Activated CD8-positive, alpha-beta memory T cell treated with anti-CD3 and anti-CD28 coated beads for 36 hours (primary cell): ENCODE measurements around the gene FLT3LG. TPM values are rescaled to one million over a fixed set of nuclear protein-coding genes. Genes with fewer than 3 reads are reported as not detected.
"Not testable (repeated sequence)": the region's sequence is repeated elsewhere in the genome, so short reads cannot be mapped to it uniquely, and the experiment has no call there.

Experiments
- CTCF ChIA-PET: fragments of 350-600 bp; sonication (Branson Sonifier 250); formaldehyde crosslinking; loops from one replicate; lab custom pipeline; 2021; ENCODE audit warnings: antibody characterized with exemption; lab: Charles Lee
- POLR2A ChIA-PET: fragments of 350-600 bp; sonication (Branson Sonifier 250); formaldehyde crosslinking; loops from one replicate; lab custom pipeline; 2021; ENCODE audit warnings: antibody characterized with exemption; lab: Charles Lee
- total RNA-seq, 2 experiments: library from RNA; stranded (reverse); gene quantifications; one replicate each; pipeline ENCODE4 v1.2.3, GENCODE V29; 2021

FLT3LG gene
- total RNA-seq, 2 experiments from 2014 or later, result 52.2 to 55.1 TPM

DNA sequence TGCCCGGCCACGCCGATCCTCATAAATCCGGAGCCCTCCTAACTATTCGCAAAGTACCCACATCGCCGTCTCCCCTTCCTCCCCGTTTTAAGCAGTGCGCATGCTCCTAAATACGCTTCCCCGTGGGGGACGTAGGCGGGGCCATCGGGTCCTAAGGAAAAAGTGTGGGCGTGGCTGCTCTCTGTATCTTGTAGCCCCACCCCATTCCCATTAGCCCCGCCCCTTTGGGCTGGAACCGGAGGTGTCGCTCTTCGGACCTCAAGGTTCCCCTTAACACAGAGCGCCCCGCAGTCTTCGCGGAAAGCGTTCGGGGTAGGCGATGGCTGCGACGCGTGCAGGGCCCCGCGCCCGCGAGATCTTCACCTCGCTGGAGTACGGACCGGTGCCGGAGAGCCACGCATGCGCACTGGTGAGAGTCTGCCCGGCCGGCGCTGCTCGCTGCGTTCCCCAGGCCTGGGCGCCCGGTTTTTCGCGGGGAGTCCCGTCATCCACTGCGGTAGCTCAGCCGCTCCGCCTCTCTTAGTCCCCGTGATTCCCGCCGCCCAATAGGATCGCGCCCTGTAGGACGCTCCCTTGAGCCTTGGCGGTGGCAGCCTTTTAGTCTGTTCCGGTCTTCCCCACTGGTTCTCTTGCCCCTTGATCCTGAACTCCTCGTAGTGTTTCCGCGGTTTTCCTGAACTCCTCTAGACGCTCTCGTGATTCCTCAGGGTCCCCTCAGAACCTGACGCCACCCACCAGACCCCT is 20.8 kb upstream of the FLT3LG start, which contains the start of gene ALDH16A1:
ALDH16A1 (plus strand) TSS at position 213 of the 744 bp plus-strand sequence; CDS start at position 320, 107 bp downstream.
- POLR2A ChIA-PET, result interaction anchor here (0.6 to 1.8 kb wide), 7 partner anchors 14 to 457 kb away, joined by 3 to 9 read pairs (median 4); partner anchors contain the start of genes FLT3LG and RPL13A
- CTCF ChIA-PET, result interaction anchor here (1.6 to 5.0 kb wide), 5 partner anchors 8 to 23 kb away, joined by 5 to 21 read pairs (median 9); partner anchors contain the start of gene FLT3LG

GRCh38 chr19:49453757-49454240 is 20.2 kb upstream of the FLT3LG start:
- POLR2A ChIA-PET, result interaction anchor here (0.6 to 1.8 kb wide), 5 partner anchors 13 to 42 kb away, joined by 3 to 5 read pairs (median 4); partner anchors contain the start of gene FLT3LG
- CTCF ChIA-PET, result interaction anchor here (1.6 to 5.0 kb wide), 6 partner anchors 9 to 22 kb away, joined by 5 to 21 read pairs (median 8); partner anchors contain the start of gene FLT3LG

DNA sequence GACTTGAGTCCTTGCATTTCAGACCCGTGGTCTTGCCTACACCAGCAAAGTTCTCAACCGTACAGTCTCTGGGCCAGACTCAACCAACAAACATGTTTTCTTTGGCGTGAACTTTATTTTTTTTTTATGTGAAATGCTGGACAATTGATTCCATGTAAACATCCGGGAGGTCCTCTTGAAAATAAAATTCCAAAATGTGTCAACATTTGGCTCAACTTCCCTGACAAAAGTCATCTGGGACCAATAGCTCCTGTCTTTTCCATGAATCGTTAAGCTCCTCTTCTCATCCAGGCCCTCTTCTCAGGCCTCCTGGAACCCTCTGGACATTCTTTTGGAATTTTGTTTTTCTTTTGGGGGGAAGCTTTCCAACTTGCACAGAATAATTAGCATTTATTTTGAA is 18.2 kb upstream of the FLT3LG start:
- POLR2A ChIA-PET, result interaction anchor here (0.6 to 1.2 kb wide), 3 partner anchors 11 to 134 kb away, joined by 4 to 6 read pairs (median 4); partner anchors contain the start of gene RCN3
- CTCF ChIA-PET, result interaction anchor here (1.0 to 2.0 kb wide), 2 partner anchors 10 to 17 kb away, joined by 3 to 7 read pairs; no protein-coding TSS in a partner anchor

- ChIA-PET POLR2A (interaction anchor here (0.6 kb wide), 1 partner anchor 12 kb away, joined by 6 read pairs; no protein-coding TSS in a partner anchor), CTCF (no interaction called here)
Measured at GRCh38 chr19:49456326-49456725, 17.7 kb upstream of the FLT3LG start.

- CTCF ChIA-PET, result interaction anchor here (0.8 to 2.4 kb wide), 3 partner anchors 14 to 18 kb away, joined by 3 to 8 read pairs (median 7); partner anchors contain the start of gene FLT3LG
- POLR2A ChIA-PET, result interaction anchor here (0.5 to 0.7 kb wide), 2 partner anchors 13 to 17 kb away, joined by 3 to 6 read pairs; no protein-coding TSS in a partner anchor
Measured at GRCh38 chr19:49458567-49458903, 15.5 kb upstream of the FLT3LG start.

- ChIA-PET CTCF (interaction anchor here (1.5 to 2.4 kb wide), 2 partner anchors 11 to 17 kb away, joined by 6 to 8 read pairs; no protein-coding TSS in a partner anchor), POLR2A (interaction anchor here (0.5 kb wide), 1 partner anchor 16 kb away, joined by 4 read pairs; no protein-coding TSS in a partner anchor)
Measured at GRCh38 chr19:49459388-49459787, 14.6 kb upstream of the FLT3LG start.

GRCh38 chr19:49461130-49461529 is 12.9 kb upstream of the FLT3LG start:
- CTCF ChIA-PET, result interaction anchor here (0.6 to 1.4 kb wide), 2 partner anchors 15 to 374 kb away, joined by 4 to 7 read pairs; no protein-coding TSS in a partner anchor
- POLR2A ChIA-PET, result not testable (repeated sequence)

DNA sequence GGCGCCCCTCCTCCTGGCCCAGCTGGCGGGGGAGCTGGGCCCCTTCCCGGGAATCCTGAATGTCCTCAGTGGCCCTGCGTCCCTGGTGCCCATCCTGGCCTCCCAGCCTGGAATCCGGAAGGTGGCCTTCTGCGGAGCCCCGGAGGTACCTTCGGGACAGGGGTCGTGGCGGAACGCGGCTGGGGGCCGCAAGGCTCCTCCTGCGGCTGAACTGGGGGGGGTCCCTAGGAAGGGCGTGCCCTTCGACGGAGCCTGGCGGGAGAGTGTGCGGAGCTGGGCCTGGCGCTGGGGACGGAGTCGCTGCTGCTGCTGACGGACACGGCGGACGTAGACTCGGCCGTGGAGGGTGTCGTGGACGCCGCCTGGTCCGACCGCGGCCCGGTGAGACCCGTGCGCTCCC is 12.4 kb upstream of the FLT3LG start:
- CTCF ChIA-PET, result interaction anchor here (0.6 to 1.4 kb wide), 2 partner anchors 15 to 375 kb away, joined by 4 to 7 read pairs; no protein-coding TSS in a partner anchor
- POLR2A ChIA-PET, result no interaction called here

GRCh38 chr19:49462492-49462891 is 11.5 kb upstream of the FLT3LG start:
- POLR2A ChIA-PET, result no interaction called here
- CTCF ChIA-PET, result no interaction called here

GRCh38 chr19:49463960-49464740 is 9.9 kb upstream of the FLT3LG start:
- CTCF ChIA-PET, result interaction anchor here (2.4 kb wide), 1 partner anchor 9 kb away, joined by 7 read pairs; no protein-coding TSS in a partner anchor
- POLR2A ChIA-PET, result no interaction called here

DNA sequence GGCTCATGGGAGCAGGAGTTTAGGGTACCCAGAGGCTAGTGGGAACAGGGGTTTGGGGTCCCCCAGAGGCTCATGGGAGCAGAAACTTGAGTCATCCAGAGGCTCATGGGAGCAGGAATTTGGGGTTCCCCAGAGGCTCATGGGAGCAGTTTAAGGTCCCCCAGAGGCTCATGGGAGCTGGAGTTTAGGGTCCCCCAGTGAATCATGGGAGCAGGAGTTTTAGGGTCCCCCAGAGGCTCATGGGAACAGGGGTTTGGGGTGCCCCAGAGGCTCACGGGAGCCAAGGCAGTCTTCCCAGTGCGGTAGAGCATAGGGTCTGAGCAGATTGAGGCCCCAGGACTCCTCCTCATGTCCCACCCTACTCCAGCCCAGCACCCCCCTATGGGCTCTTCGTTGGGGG is 8.6 kb upstream of the FLT3LG start:
- CTCF ChIA-PET, result interaction anchor here (2.4 kb wide), 1 partner anchor 11 kb away, joined by 7 read pairs; no protein-coding TSS in a partner anchor
- POLR2A ChIA-PET, result no interaction called here

DNA sequence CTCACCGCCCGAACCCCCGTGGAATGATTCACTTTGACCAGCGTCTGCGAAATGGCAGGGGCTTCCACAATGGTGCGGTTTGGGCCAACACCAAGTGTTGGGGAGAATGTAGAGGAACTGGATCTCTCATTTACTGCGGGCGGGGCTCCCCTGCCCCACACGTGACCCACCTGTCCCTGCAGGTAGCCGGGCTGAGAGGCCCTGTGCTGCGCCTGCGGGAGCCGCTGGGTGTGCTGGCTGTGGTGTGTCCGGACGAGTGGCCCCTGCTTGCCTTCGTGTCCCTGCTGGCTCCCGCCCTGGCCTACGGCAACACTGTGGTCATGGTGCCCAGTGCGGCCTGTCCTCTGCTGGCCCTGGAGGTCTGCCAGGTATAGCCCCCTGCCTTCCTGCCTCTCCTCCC is 5.8 kb upstream of the FLT3LG start:
- CTCF ChIA-PET, result interaction anchor here (0.9 to 5.6 kb wide), 4 partner anchors 15 to 119 kb away, joined by 3 to 36 read pairs (median 12); partner anchors contain the start of genes ALDH16A1 and PIH1D1
- POLR2A ChIA-PET, result interaction anchor here (0.7 kb wide), 1 partner anchor 41 kb away, joined by 3 read pairs; no protein-coding TSS in a partner anchor

DNA sequence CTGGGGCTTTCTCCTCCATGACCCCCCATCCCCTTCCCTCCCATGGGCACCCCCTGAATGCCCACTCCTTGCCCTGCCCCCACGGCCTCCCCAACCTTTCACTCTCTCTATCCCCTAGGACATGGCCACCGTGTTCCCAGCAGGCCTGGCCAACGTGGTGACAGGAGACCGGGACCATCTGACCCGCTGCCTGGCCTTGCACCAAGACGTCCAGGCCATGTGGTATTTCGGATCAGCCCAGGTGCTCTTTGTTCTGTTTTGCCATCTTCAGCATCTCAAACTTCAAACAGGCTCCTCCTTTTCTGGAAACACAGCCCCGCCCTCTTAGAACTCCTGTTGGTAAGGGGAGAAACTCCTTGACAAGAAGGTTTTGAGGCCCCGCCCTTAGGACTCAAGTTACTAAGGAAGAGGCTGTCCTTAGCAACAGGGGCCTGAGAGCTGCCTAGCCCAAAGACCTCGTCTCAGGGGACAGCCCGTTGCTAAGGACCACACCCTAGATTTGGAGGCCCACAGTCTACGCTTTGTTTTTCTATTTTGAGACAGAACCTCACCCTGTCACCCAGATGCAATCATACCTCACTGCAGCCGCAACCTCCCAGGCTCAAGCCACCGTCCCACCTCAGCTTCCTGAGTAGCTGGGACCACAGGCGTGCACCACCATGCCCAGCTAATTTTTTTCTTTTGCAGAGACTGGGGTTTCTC is 5.1 kb upstream of the FLT3LG start:
- POLR2A ChIA-PET, result interaction anchor here (1.1 to 1.4 kb wide), 2 partner anchors 16 to 18 kb away, joined by 3 to 4 read pairs; partner anchors contain the start of gene ALDH16A1
- CTCF ChIA-PET, result interaction anchor here (0.9 to 5.6 kb wide), 7 partner anchors 15 to 120 kb away, joined by 3 to 36 read pairs (median 7); partner anchors contain the start of genes ALDH16A1 and PIH1D1

- ChIA-PET POLR2A (interaction anchor here (0.6 to 1.4 kb wide), 4 partner anchors 17 to 109 kb away, joined by 3 to 6 read pairs (median 4); partner anchors contain the start of gene ALDH16A1), CTCF (interaction anchor here (0.6 to 5.6 kb wide), 16 partner anchors 9 to 726 kb away, joined by 3 to 36 read pairs (median 4); partner anchors contain the start of genes ALDH16A1, PIH1D1 and RPL13A)
Measured at GRCh38 chr19:49469828-49470614, 4.0 kb upstream of the FLT3LG start.

DNA sequence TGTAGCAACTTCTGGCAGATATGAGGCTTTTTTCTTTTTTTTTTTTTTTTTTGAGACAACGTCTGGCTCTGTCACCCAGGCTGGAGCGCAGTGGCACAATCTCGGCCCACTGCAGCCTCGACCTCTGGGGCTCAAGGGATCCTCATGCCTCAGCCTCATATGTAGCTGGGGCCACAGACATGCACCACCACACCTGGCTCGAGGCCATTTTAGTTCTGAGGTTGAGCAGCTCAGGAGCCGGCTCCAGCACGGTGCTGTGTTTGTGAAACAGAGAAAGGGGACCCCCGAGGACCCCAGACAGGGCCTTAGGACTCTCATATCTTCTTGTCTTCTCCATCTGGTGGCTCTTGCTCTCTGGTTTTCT is 3.4 kb upstream of the FLT3LG start:
- ChIA-PET POLR2A (interaction anchor here (0.6 to 1.1 kb wide), 3 partner anchors 19 to 109 kb away, joined by 3 to 6 read pairs (median 4); no protein-coding TSS in a partner anchor), CTCF (interaction anchor here (0.7 to 5.6 kb wide), 14 partner anchors 8 to 726 kb away, joined by 3 to 36 read pairs (median 4); partner anchors contain the start of genes ALDH16A1, PIH1D1 and RPL13A)

DNA sequence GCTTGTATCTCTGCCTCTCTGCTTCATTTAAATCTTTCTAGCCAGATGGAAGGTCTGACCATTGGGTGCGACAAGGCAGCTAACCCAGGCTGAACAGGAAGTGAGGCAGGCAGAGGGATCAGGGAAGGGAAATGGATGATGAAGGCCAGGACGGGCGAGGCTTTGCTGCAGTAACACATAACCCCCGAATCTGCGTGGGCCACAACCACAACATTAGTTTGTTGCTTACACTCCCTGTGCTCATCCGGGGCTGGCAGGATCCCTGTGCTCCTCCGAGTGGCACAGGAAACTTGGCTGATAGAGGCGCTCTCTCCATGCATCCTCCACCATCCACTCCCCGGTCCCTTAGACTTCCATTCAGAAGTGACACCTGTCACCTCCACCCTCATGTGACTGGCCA is 1.1 kb upstream of the FLT3LG start:
- POLR2A ChIA-PET, result interaction anchor here (0.7 to 2.1 kb wide), 3 partner anchors 16 to 20 kb away, joined by 3 to 7 read pairs (median 4); no protein-coding TSS in a partner anchor
- CTCF ChIA-PET, result interaction anchor here (0.7 to 5.6 kb wide), 14 partner anchors 11 to 208 kb away, joined by 3 to 36 read pairs (median 4); partner anchors contain the start of genes ALDH16A1, PIH1D1 and SLC17A7
